ENCODE data around the gene SH3D21.

SH3D21 gene

GRCh38 chr1:36322786-36323635, 16.8 kb downstream of the SH3D21 start:
- Histone ChIP-seq H3K4me1 (ENCODE audit: control insufficient read depth, low read depth, low read length) (peaks cover 8% of the 10 kb centered on the region), H3K9ac (ENCODE audit: low read length) (peak overlapping the region; percentile 21), H3K36me3 (ENCODE audit: control insufficient read depth, low read depth, low read length) (no peaks in the 10 kb centered on the region), H3K27ac (ENCODE audit: low read length) (no peak overlapping the region), H3K9me3 (ENCODE audit: control insufficient read depth, low read depth, low read length) (no peaks in the 10 kb centered on the region), H3K4me3 (ENCODE audit: low read length) (peak overlapping the region; percentile 67), H3K27me3 (ENCODE audit: control insufficient read depth, insufficient read depth, low read length) (peaks cover 63% of the 10 kb centered on the region)

- Histone ChIP-seq H3K4me3 (ENCODE audit: low read length) (peak within 1 kb of the TSS; percentile 67), H3K36me3 (ENCODE audit: control insufficient read depth, low read depth, low read length) (no peaks in the 10 kb centered on the region), H3K4me1 (ENCODE audit: control insufficient read depth, low read depth, low read length) (peaks cover 8% of the 10 kb centered on the region), H3K27ac (ENCODE audit: low read length) (no peak within 1 kb of the TSS), H3K9me3 (ENCODE audit: control insufficient read depth, low read depth, low read length) (no peaks in the 10 kb centered on the region), H3K9ac (ENCODE audit: low read length) (peak within 1 kb of the TSS; percentile 21), H3K27me3 (ENCODE audit: control insufficient read depth, insufficient read depth, low read length) (peaks cover 63% of the 10 kb centered on the region)
These were observed 17.6 kb downstream of the SH3D21 start, which contains the start of gene EVA1B for GRCh38 chr1:36323636-36324352. EVA1B (minus strand) TSS chr1:36323645; CDS start chr1:36323037, 608 bp downstream.

DNA sequence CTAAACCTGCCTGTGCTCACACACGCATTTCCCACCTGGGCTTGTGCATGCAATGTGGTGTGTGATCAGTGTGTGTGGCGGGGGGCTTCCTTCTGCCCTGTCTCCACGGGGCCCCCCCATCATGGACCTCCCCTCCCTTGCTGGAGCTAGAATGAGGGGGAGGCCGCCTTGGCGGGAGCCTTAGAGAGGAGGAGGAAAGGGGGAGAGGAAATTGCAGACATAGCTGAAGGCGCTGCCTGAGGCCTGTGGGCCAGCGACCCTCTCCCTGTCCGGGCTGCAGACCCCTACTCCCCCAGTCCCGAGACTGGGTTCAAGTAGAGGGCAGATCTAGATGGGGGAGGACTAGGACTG, 18.2 kb downstream of the SH3D21 start:
- Histone ChIP-seq H3K36me3 (ENCODE audit: control insufficient read depth, low read depth, low read length) (no peaks in the 10 kb centered on the region), H3K9ac (ENCODE audit: low read length) (no peak overlapping the region), H3K4me1 (ENCODE audit: control insufficient read depth, low read depth, low read length) (peaks cover 8% of the 10 kb centered on the region), H3K4me3 (ENCODE audit: low read length) (peak overlapping the region; percentile 58), H3K27ac (ENCODE audit: low read length) (no peak overlapping the region), H3K9me3 (ENCODE audit: control insufficient read depth, low read depth, low read length) (no peaks in the 10 kb centered on the region), H3K27me3 (ENCODE audit: control insufficient read depth, insufficient read depth, low read length) (peaks cover 63% of the 10 kb centered on the region)

DNA sequence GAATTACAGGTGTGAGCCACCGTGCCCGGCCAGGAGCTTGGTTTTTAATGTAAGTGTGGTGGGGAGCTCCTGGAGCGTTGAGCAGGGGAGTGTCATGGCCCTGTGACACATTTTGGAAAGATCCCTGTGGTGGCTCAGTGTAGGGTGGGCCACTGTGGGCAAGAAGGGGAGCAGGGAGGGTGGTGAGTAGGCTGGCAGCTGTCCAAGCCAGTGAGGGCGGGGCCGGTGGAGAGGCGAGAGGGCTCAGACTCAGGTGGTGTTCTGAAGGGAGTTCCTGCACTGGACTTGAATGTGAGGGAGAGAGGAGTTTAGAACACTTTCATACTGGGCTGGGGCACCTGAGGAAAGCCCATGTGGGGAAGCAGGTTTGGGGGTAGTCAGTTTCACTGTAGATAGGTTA, 20.3 kb downstream of the SH3D21 start:
- peaks cover 7% of the 10 kb centered on the region for H3K4me1 ChIP-seq (ENCODE audit: control insufficient read depth, low read depth, low read length)
- no peaks in the 10 kb centered on the region for H3K36me3 ChIP-seq (ENCODE audit: control insufficient read depth, low read depth, low read length)
- H3K27ac ChIP-seq (ENCODE audit: low read length), result no peak overlapping the region
- peaks cover 41% of the 10 kb centered on the region for H3K27me3 ChIP-seq (ENCODE audit: control insufficient read depth, insufficient read depth, low read length)
- no peak overlapping the region for H3K9ac ChIP-seq (ENCODE audit: low read length)
- H3K9me3 ChIP-seq (ENCODE audit: control insufficient read depth, low read depth, low read length), result no peaks in the 10 kb centered on the region
- H3K4me3 ChIP-seq (ENCODE audit: low read length), result no peak overlapping the region

DNA sequence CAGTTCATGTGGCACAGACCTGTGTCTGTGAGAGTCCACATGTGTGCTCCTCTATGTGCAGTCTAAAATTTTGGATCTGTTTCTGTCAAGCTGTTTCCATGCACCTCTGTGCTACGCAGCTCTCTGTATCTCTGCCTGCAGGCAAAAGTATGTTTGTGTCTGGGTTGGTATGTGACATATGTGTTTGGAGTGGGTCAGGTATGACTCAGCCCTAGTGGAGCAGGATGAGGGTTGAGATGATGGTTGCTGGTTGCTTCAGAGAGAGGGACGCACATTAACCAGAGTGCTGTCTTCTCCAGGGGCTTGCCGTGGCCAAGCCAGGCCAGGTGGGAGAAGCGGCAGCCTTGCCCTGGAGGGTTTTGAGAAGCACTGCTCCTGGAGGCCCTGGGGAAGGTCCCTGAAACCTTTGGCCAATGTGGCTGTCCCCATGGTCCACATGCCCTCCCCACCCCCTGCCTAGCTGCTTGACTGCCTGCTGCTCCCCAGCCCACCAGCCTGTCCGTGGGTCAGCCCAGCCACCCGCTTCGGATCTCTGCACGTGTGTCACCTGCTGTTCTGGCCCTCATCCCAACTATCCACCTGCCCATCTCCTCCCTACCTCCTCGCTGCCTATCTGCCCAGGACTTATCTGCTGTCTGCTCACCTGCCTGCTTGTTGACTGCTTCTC, 21.4 kb downstream of the SH3D21 start:
- Histone ChIP-seq H3K36me3 (ENCODE audit: control insufficient read depth, low read depth, low read length) (no peaks in the 10 kb centered on the region), H3K27ac (ENCODE audit: low read length) (no peak overlapping the region), H3K4me1 (ENCODE audit: control insufficient read depth, low read depth, low read length) (no peaks in the 10 kb centered on the region), H3K9me3 (ENCODE audit: control insufficient read depth, low read depth, low read length) (no peaks in the 10 kb centered on the region), H3K4me3 (ENCODE audit: low read length) (no peak overlapping the region), H3K9ac (ENCODE audit: low read length) (no peak overlapping the region), H3K27me3 (ENCODE audit: control insufficient read depth, insufficient read depth, low read length) (peaks cover 33% of the 10 kb centered on the region)

DNA sequence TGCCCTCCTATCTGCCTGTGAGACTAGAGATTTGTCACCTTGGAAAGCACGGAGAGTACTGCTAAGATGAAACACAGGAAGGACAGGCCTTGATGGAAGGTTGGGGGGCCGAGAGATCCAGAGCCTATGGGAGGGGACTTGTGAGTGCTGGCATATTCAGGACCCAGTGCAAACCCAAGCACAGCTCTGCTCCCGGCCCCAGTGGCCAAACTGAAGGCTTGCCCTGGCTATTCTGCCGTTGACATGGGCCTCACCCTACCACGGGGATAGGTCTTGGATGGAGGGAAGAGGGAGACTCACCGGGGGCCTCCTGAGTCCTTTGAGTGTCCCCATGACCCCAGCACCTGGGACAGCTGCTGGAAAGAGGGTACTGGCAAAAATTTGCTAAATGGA, 21.9 kb downstream of the SH3D21 start:
- H3K9ac ChIP-seq (ENCODE audit: low read length), result no peak overlapping the region
- H3K27ac ChIP-seq (ENCODE audit: low read length), result no peak overlapping the region
- H3K36me3 ChIP-seq (ENCODE audit: control insufficient read depth, low read depth, low read length), result no peaks in the 10 kb centered on the region
- H3K4me3 ChIP-seq (ENCODE audit: low read length), result no peak overlapping the region
- no peaks in the 10 kb centered on the region for H3K9me3 ChIP-seq (ENCODE audit: control insufficient read depth, low read depth, low read length)
- H3K4me1 ChIP-seq (ENCODE audit: control insufficient read depth, low read depth, low read length), result no peaks in the 10 kb centered on the region
- H3K27me3 ChIP-seq (ENCODE audit: control insufficient read depth, insufficient read depth, low read length), result peaks cover 28% of the 10 kb centered on the region

DNA sequence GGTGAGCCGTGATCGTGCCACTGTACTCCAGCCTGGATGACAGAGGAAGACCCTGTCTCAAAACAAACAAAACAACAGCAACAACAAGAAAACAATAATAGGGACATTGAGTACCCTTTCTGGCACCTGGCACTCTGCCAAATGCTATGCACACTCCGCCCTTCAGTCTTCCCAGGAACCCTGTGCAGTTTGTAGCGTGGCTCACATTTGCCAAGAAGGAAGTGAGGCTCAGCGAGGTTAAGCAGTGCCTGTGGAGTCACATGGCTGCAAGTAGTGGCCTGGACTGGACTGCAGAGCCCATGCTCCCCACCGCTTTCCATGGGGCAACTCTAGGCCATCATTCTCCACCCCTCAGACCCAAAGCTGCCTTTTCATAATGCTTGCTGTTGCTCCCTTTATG, 22.5 kb downstream of the SH3D21 start:
- H3K9me3 ChIP-seq (ENCODE audit: control insufficient read depth, low read depth, low read length), result no peaks in the 10 kb centered on the region
- no peaks in the 10 kb centered on the region for H3K4me1 ChIP-seq (ENCODE audit: control insufficient read depth, low read depth, low read length)
- H3K9ac ChIP-seq (ENCODE audit: low read length), result no peak overlapping the region
- peaks cover 24% of the 10 kb centered on the region for H3K27me3 ChIP-seq (ENCODE audit: control insufficient read depth, insufficient read depth, low read length)
- no peak overlapping the region for H3K4me3 ChIP-seq (ENCODE audit: low read length)
- no peaks in the 10 kb centered on the region for H3K36me3 ChIP-seq (ENCODE audit: control insufficient read depth, low read depth, low read length)
- no peak overlapping the region for H3K27ac ChIP-seq (ENCODE audit: low read length)

DNA sequence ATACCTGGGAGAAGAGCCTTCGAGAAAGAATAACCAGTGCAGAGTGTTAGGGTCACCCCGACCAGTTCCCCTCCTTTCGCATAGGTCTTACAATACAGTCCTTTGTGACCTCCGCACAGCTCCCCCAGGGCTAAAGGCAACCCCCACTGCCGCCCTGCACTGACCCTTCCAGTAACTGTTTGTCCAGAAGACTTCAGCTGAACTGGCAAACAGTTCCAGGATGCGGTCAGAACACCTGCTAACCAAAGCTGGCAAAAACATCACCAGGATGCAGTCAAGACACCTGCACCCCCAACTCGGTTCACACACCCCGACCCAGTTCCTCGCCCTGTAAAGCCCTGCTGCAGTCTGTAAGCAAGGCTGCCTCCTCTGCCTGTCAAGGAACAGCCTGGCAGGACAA, 23.6 kb downstream of the SH3D21 start:
- Histone ChIP-seq H3K27ac (ENCODE audit: low read length) (no peak overlapping the region), H3K27me3 (ENCODE audit: control insufficient read depth, insufficient read depth, low read length) (peaks cover 13% of the 10 kb centered on the region), H3K4me3 (ENCODE audit: low read length) (no peak overlapping the region), H3K36me3 (ENCODE audit: control insufficient read depth, low read depth, low read length) (no peaks in the 10 kb centered on the region), H3K9ac (ENCODE audit: low read length) (no peak overlapping the region), H3K4me1 (ENCODE audit: control insufficient read depth, low read depth, low read length) (no peaks in the 10 kb centered on the region), H3K9me3 (ENCODE audit: control insufficient read depth, low read depth, low read length) (no peaks in the 10 kb centered on the region)

GRCh38 chr1:36330940-36331339, 24.8 kb downstream of the SH3D21 start:
- Histone ChIP-seq H3K27me3 (ENCODE audit: control insufficient read depth, insufficient read depth, low read length) (peaks cover 3% of the 10 kb centered on the region), H3K9ac (ENCODE audit: low read length) (no peak overlapping the region), H3K36me3 (ENCODE audit: control insufficient read depth, low read depth, low read length) (no peaks in the 10 kb centered on the region), H3K4me3 (ENCODE audit: low read length) (no peak overlapping the region), H3K4me1 (ENCODE audit: control insufficient read depth, low read depth, low read length) (no peaks in the 10 kb centered on the region), H3K9me3 (ENCODE audit: control insufficient read depth, low read depth, low read length) (no peaks in the 10 kb centered on the region), H3K27ac (ENCODE audit: low read length) (no peak overlapping the region)

GRCh38 chr1:36337830-36338229, 31.7 kb downstream of the SH3D21 start:
- no peaks in the 10 kb centered on the region for H3K4me1 ChIP-seq (ENCODE audit: control insufficient read depth, low read depth, low read length)
- no peak overlapping the region for H3K4me3 ChIP-seq (ENCODE audit: low read length)
- no peaks in the 10 kb centered on the region for H3K27me3 ChIP-seq (ENCODE audit: control insufficient read depth, insufficient read depth, low read length)
- peaks cover 5% of the 10 kb centered on the region for H3K36me3 ChIP-seq (ENCODE audit: control insufficient read depth, low read depth, low read length)
- no peak overlapping the region for H3K27ac ChIP-seq (ENCODE audit: low read length)
- no peaks in the 10 kb centered on the region for H3K9me3 ChIP-seq (ENCODE audit: control insufficient read depth, low read depth, low read length)
- no peak overlapping the region for H3K9ac ChIP-seq (ENCODE audit: low read length)

GRCh38 chr1:36339215-36339614, 33.0 kb downstream of the SH3D21 start:
- H3K9ac ChIP-seq (ENCODE audit: low read length), result no peak overlapping the region
- H3K4me3 ChIP-seq (ENCODE audit: low read length), result no peak overlapping the region

More at GRCh38 chr1:36339215-36339614, 33.0 kb downstream of the SH3D21 start:
- H3K27ac ChIP-seq (ENCODE audit: low read length), result no peak overlapping the region
- no peaks in the 10 kb centered on the region for H3K27me3 ChIP-seq (ENCODE audit: control insufficient read depth, insufficient read depth, low read length)
- H3K36me3 ChIP-seq (ENCODE audit: control insufficient read depth, low read depth, low read length), result peaks cover 13% of the 10 kb centered on the region
- H3K4me1 ChIP-seq (ENCODE audit: control insufficient read depth, low read depth, low read length), result no peaks in the 10 kb centered on the region
- no peaks in the 10 kb centered on the region for H3K9me3 ChIP-seq (ENCODE audit: control insufficient read depth, low read depth, low read length)

All from iPS-18a (cell line).